ENCODE results near the gene EIF2B4. TPM values are rescaled to one million over a fixed set of nuclear protein-coding genes. Genes with fewer than 3 reads are reported as not detected.

Gene EIF2B4
- total and polyA plus RNA-seq, 2 of the 8 experiments (the other 6 are each of a cell fraction or from before 2014, with no cell fraction given): 60.0 to 63.2 TPM

Other genes starting within 250 kb of the EIF2B4 start
- 0.20 and 0.50 TPM in 2 replicates for gene ABHD1, start 246.5 kb downstream of the EIF2B4 start, total RNA-seq (2021; fragmentation: NEBNext Ultra II Directional; extraction: Animal tissue kit (Norgen Biotek cat#: 25700))
- 0.88 and 1.1 TPM in 2 replicates for gene ABHD1, start 246.5 kb downstream of the EIF2B4 start, polyA plus RNA-seq (2011; rRNA removed)
- 51.2 and 54.1 TPM in 2 replicates for gene PREB, start 235.7 kb downstream of the EIF2B4 start, total RNA-seq (2021; fragmentation: NEBNext Ultra II Directional; extraction: Animal tissue kit (Norgen Biotek cat#: 25700))
- 72.2 and 74.4 TPM in 2 replicates for gene PREB, start 235.7 kb downstream of the EIF2B4 start, polyA plus RNA-seq (2011; rRNA removed)
- not detected in 2 replicates for gene PRR30, start 230.9 kb downstream of the EIF2B4 start, total RNA-seq (2021; fragmentation: NEBNext Ultra II Directional; extraction: Animal tissue kit (Norgen Biotek cat#: 25700))
- gene PRR30, start 230.9 kb downstream of the EIF2B4 start, polyA plus RNA-seq (2011; rRNA removed): not detected in 2 replicates
- not detected in 2 replicates for gene TCF23, start 221.3 kb downstream of the EIF2B4 start, total RNA-seq (2021; fragmentation: NEBNext Ultra II Directional; extraction: Animal tissue kit (Norgen Biotek cat#: 25700))
- 0.02 TPM in 2 replicates for gene TCF23, start 221.3 kb downstream of the EIF2B4 start, polyA plus RNA-seq (2011; rRNA removed)
- gene ATRAID, start 158.3 kb downstream of the EIF2B4 start, total RNA-seq (2021; fragmentation: NEBNext Ultra II Directional; extraction: Animal tissue kit (Norgen Biotek cat#: 25700)): 103 and 109 TPM in 2 replicates
- 242 and 280 TPM in 2 replicates for gene ATRAID, start 158.3 kb downstream of the EIF2B4 start, polyA plus RNA-seq (2011; rRNA removed)
- gene SLC5A6, start 158.1 kb downstream of the EIF2B4 start, total RNA-seq (2021; fragmentation: NEBNext Ultra II Directional; extraction: Animal tissue kit (Norgen Biotek cat#: 25700)): 118 and 123 TPM in 2 replicates
- 183 and 329 TPM in 2 replicates for gene SLC5A6, start 158.1 kb downstream of the EIF2B4 start, polyA plus RNA-seq (2011; rRNA removed)
- gene CAD, start 153.0 kb downstream of the EIF2B4 start, total RNA-seq (2021; fragmentation: NEBNext Ultra II Directional; extraction: Animal tissue kit (Norgen Biotek cat#: 25700)): 146 and 147 TPM in 2 replicates
- gene CAD, start 153.0 kb downstream of the EIF2B4 start, polyA plus RNA-seq (2011; rRNA removed): 130 and 197 TPM in 2 replicates
- 15.2 and 16.1 TPM in 2 replicates for gene SLC30A3, start 107.3 kb downstream of the EIF2B4 start, total RNA-seq (2021; fragmentation: NEBNext Ultra II Directional; extraction: Animal tissue kit (Norgen Biotek cat#: 25700))
- gene SLC30A3, start 107.3 kb downstream of the EIF2B4 start, polyA plus RNA-seq (2011; rRNA removed): 30.7 and 48.7 TPM in 2 replicates
- gene DNAJC5G, start 94.9 kb downstream of the EIF2B4 start, total RNA-seq (2021; fragmentation: NEBNext Ultra II Directional; extraction: Animal tissue kit (Norgen Biotek cat#: 25700)): 1.4 TPM in 2 replicates
- 0.75 and 0.83 TPM in 2 replicates for gene DNAJC5G, start 94.9 kb downstream of the EIF2B4 start, polyA plus RNA-seq (2011; rRNA removed)
- 3.9 and 4.2 TPM in 2 replicates for gene TRIM54, start 87.9 kb downstream of the EIF2B4 start, total RNA-seq (2021; fragmentation: NEBNext Ultra II Directional; extraction: Animal tissue kit (Norgen Biotek cat#: 25700))
- 5.8 and 6.1 TPM in 2 replicates for gene TRIM54, start 87.9 kb downstream of the EIF2B4 start, polyA plus RNA-seq (2011; rRNA removed)
- not detected in 2 replicates for gene UCN, start 61.9 kb downstream of the EIF2B4 start, total RNA-seq (2021; fragmentation: NEBNext Ultra II Directional; extraction: Animal tissue kit (Norgen Biotek cat#: 25700))
- 0.35 and 0.93 TPM in 2 replicates for gene UCN, start 61.9 kb downstream of the EIF2B4 start, polyA plus RNA-seq (2011; rRNA removed)
- 45.2 and 46.1 TPM in 2 replicates for gene MPV17, start 47.2 kb downstream of the EIF2B4 start, total RNA-seq (2021; fragmentation: NEBNext Ultra II Directional; extraction: Animal tissue kit (Norgen Biotek cat#: 25700))
- gene MPV17, start 47.2 kb downstream of the EIF2B4 start, polyA plus RNA-seq (2011; rRNA removed): 148 and 181 TPM in 2 replicates
- 118 and 129 TPM in 2 replicates for gene GTF3C2, start 13.6 kb downstream of the EIF2B4 start, total RNA-seq (2021; fragmentation: NEBNext Ultra II Directional; extraction: Animal tissue kit (Norgen Biotek cat#: 25700))
- gene GTF3C2, start 13.6 kb downstream of the EIF2B4 start, polyA plus RNA-seq (2011; rRNA removed): 121 and 127 TPM in 2 replicates
- gene SNX17, start 278 bp upstream of the EIF2B4 start, total RNA-seq (2021; fragmentation: NEBNext Ultra II Directional; extraction: Animal tissue kit (Norgen Biotek cat#: 25700)): 54.9 and 59.1 TPM in 2 replicates
- gene SNX17, start 278 bp upstream of the EIF2B4 start, polyA plus RNA-seq (2011; rRNA removed): 66.2 and 76.8 TPM in 2 replicates
- gene ZNF513, start 10.4 kb upstream of the EIF2B4 start, total RNA-seq (2021; fragmentation: NEBNext Ultra II Directional; extraction: Animal tissue kit (Norgen Biotek cat#: 25700)): 17.3 and 18.8 TPM in 2 replicates
- gene ZNF513, start 10.4 kb upstream of the EIF2B4 start, polyA plus RNA-seq (2011; rRNA removed): 29.5 and 35.0 TPM in 2 replicates
- 201 and 203 TPM in 2 replicates for gene PPM1G, start 39.3 kb upstream of the EIF2B4 start, total RNA-seq (2021; fragmentation: NEBNext Ultra II Directional; extraction: Animal tissue kit (Norgen Biotek cat#: 25700))
- gene PPM1G, start 39.3 kb upstream of the EIF2B4 start, polyA plus RNA-seq (2011; rRNA removed): 73.3 and 85.5 TPM in 2 replicates
- 115 TPM in 2 replicates for gene NRBP1, start 58.3 kb upstream of the EIF2B4 start, total RNA-seq (2021; fragmentation: NEBNext Ultra II Directional; extraction: Animal tissue kit (Norgen Biotek cat#: 25700))
- gene NRBP1, start 58.3 kb upstream of the EIF2B4 start, polyA plus RNA-seq (2011; rRNA removed): 137 and 145 TPM in 2 replicates
- gene KRTCAP3, start 72.0 kb upstream of the EIF2B4 start, total RNA-seq (2021; fragmentation: NEBNext Ultra II Directional; extraction: Animal tissue kit (Norgen Biotek cat#: 25700)): 50.1 and 55.4 TPM in 2 replicates
- gene KRTCAP3, start 72.0 kb upstream of the EIF2B4 start, polyA plus RNA-seq (2011; rRNA removed): 72.5 and 114 TPM in 2 replicates
- gene IFT172, start 119.4 kb upstream of the EIF2B4 start, total RNA-seq (2021; fragmentation: NEBNext Ultra II Directional; extraction: Animal tissue kit (Norgen Biotek cat#: 25700)): 14.0 and 15.9 TPM in 2 replicates
- gene IFT172, start 119.4 kb upstream of the EIF2B4 start, polyA plus RNA-seq (2011; rRNA removed): 12.9 and 13.5 TPM in 2 replicates
- gene FNDC4, start 124.9 kb upstream of the EIF2B4 start, total RNA-seq (2021; fragmentation: NEBNext Ultra II Directional; extraction: Animal tissue kit (Norgen Biotek cat#: 25700)): 13.4 and 14.7 TPM in 2 replicates
- gene FNDC4, start 124.9 kb upstream of the EIF2B4 start, polyA plus RNA-seq (2011; rRNA removed): 14.0 and 14.1 TPM in 2 replicates
- 0.57 and 1.2 TPM in 2 replicates for gene GCKR, start 126.5 kb upstream of the EIF2B4 start, total RNA-seq (2021; fragmentation: NEBNext Ultra II Directional; extraction: Animal tissue kit (Norgen Biotek cat#: 25700))
- 0.30 and 0.33 TPM in 2 replicates for gene GCKR, start 126.5 kb upstream of the EIF2B4 start, polyA plus RNA-seq (2011; rRNA removed)
- gene ZNF512, start 212.7 kb upstream of the EIF2B4 start, total RNA-seq (2021; fragmentation: NEBNext Ultra II Directional; extraction: Animal tissue kit (Norgen Biotek cat#: 25700)): 37.9 and 39.2 TPM in 2 replicates
- 13.1 and 17.6 TPM in 2 replicates for gene ZNF512, start 212.7 kb upstream of the EIF2B4 start, polyA plus RNA-seq (2011; rRNA removed)